HEK293T (cell line): ENCODE results near the gene GKAP1.
"Not testable (repeated sequence)": the region's sequence is repeated elsewhere in the genome, so short reads cannot be mapped to it uniquely, and the experiment has no call there.

Experiments
- BHLHE40 ChIP-seq: fragments of 450-650 bp; IDR thresholded peaks from 2 replicates; pipeline ENCODE4 v1.6.1; 2016; ENCODE audit warnings: mild to moderate bottlenecking, moderate library complexity, borderline replicate concordance
- SP1 ChIP-seq: fragments of 450-650 bp; IDR thresholded peaks from 2 replicates; pipeline ENCODE4 v1.6.1; 2017

DNA sequence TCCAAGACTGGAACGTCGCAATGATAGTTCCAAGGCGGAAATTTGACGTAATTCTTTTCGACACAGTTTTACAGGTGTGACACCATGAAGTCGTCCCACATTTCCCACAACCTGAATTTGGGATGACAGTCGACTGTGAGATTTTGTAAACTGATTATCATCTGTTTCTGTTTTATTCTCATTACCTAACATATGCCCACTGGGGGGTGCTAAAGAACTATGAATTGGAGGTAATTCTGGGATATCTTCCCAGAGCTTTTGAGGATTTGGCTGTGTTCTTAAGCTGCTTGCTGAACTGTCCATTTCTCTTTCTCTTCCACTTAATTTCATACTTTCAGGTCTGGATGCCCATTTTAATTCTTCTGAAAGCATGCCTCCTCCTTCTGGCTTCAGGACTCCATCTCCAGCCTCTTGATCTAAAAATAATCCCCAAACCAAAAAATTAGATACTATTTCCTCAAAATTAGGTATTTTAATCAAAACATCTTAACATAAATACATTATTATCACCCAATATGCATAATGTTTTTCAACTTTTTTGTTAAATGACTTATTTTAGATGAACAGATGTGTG lies 19.6 kb upstream of the GKAP1 start:
- not testable (repeated sequence) for TF ChIP-seq BHLHE40, SP1
